Ovary (tissue), 3 donors: ENCODE data around the gene PLEKHG7.

Experiments
- POLR2A ChIP-seq: fragments of 450-650 bp; IDR thresholded peaks from one replicate; pipeline ENCODE4 v1.6.1; 2017; ENCODE audit warnings: antibody characterized with exemption, mild to moderate bottlenecking, moderate library complexity
- TF ChIP-seq, protein P1 (sequence below), 3 donors: fragments of 450-650 bp in 2 of 3; fragments of 200-600 bp in 1 of 3; IDR thresholded peaks; one replicate each; pipeline versions ENCODE4 v1.5.1 to v1.8.0; 2016 to 2022; ENCODE audit warnings: antibody characterized with exemption in 3 of 3, mild to moderate bottlenecking in 1 of 3
- donor health status: DM: no; HTN: no; CAD: no.

DNA sequence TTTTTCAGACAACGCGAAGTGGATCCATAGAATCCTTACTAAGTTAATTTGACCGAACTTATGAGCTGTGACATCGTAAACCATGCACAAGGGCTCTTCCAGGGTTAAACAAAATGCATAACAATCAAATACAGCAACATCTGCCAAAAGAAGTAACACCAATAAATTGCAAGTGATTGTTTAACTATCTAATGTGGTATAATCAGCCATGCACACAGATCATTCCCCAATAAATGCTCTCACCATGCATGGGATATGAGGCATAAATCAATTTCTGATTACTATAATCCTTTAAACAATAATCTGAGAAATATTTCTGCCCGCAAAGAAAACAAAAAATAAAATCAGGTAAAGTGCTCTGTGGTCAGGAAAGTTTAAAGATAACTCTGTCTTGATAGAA is 7.7 kb upstream of the PLEKHG7 start:
- TF ChIP-seq, protein P1, sequence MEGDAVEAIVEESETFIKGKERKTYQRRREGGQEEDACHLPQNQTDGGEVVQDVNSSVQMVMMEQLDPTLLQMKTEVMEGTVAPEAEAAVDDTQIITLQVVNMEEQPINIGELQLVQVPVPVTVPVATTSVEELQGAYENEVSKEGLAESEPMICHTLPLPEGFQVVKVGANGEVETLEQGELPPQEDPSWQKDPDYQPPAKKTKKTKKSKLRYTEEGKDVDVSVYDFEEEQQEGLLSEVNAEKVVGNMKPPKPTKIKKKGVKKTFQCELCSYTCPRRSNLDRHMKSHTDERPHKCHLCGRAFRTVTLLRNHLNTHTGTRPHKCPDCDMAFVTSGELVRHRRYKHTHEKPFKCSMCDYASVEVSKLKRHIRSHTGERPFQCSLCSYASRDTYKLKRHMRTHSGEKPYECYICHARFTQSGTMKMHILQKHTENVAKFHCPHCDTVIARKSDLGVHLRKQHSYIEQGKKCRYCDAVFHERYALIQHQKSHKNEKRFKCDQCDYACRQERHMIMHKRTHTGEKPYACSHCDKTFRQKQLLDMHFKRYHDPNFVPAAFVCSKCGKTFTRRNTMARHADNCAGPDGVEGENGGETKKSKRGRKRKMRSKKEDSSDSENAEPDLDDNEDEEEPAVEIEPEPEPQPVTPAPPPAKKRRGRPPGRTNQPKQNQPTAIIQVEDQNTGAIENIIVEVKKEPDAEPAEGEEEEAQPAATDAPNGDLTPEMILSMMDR (IDR thresholded peaks at IDR 0.05) = no peak
- no peak for TF ChIP-seq POLR2A
